H1 (cell line): ENCODE data around the gene TTC32.

Experiments used
- BRCA1 ChIP-seq: IDR thresholded peaks from 2 replicates; pipeline ENCODE4 v1.6.1; 2012; ENCODE audit warnings: low read depth, low read length, improper control_type of control experiment
- CTCF ChIP-seq, 3 experiments: IDR thresholded peaks; 1 replicate in 2 of 3; 2 replicates in 1 of 3; pipeline versions ENCODE4 v1.5.1 to v1.6.1; 2011; ENCODE audit warnings: low read length in 3 of 3, mild to moderate bottlenecking in 3 of 3, inconsistent platforms in 2 of 3, low read depth in 1 of 3, moderate library complexity in 1 of 3; ENCODE audit not compliant: insufficient read depth in 1 of 3; ENCODE audit errors: control extremely low read depth in 1 of 3
- EP300 ChIP-seq, 2 experiments: IDR thresholded peaks; 1 replicate in 1 of 2; 2 replicates in 1 of 2; pipeline ENCODE4 v1.6.1; 2011 to 2012; ENCODE audit warnings: low read depth in 2 of 2, low read length in 2 of 2, mild to moderate bottlenecking in 2 of 2, borderline replicate concordance in 1 of 2, inconsistent platforms in 1 of 2, moderate library complexity in 1 of 2
- JUND ChIP-seq: IDR thresholded peaks from 2 replicates; pipeline ENCODE4 v1.6.1; 2011; ENCODE audit warnings: mild to moderate bottlenecking, improper control_type of control experiment, low read length
- POLR2A ChIP-seq, 2 experiments: IDR thresholded peaks; 1 replicate in 1 of 2; 2 replicates in 1 of 2; pipeline ENCODE4 v1.6.1; 2011; ENCODE audit warnings: low read depth in 2 of 2, low read length in 2 of 2, mild to moderate bottlenecking in 2 of 2; ENCODE audit errors: control extremely low read depth in 1 of 2
- POLR2AphosphoS5 ChIP-seq: IDR thresholded peaks from 2 replicates; pipeline ENCODE4 v1.6.1; 2011; ENCODE audit warnings: low read depth, low read length
- RAD21 ChIP-seq, 2 experiments: IDR thresholded peaks in 1 of 2; conservative IDR thresholded peaks in 1 of 2; 2 replicates each; pipeline ENCODE4 v1.6.1; 2011; ENCODE audit warnings: low read depth in 2 of 2, low read length in 2 of 2, improper control_type of control experiment in 1 of 2, inconsistent platforms in 1 of 2, mild to moderate bottlenecking in 1 of 2, moderate library complexity in 1 of 2
- RFX5 ChIP-seq: IDR thresholded peaks from 2 replicates; pipeline ENCODE4 v1.6.1; 2011; ENCODE audit warnings: low read depth, low read length, improper control_type of control experiment, borderline replicate concordance
- SP1 ChIP-seq: IDR thresholded peaks from 2 replicates; pipeline ENCODE4 v1.6.1; 2011; ENCODE audit warnings: low read depth, low read length
- USF2 ChIP-seq: IDR thresholded peaks from 2 replicates; pipeline ENCODE4 v1.6.1; 2011; ENCODE audit warnings: low read length, improper control_type of control experiment
- YY1 ChIP-seq: IDR thresholded peaks from 2 replicates; pipeline ENCODE4 v1.6.1; 2011; ENCODE audit warnings: low read depth, mild to moderate bottlenecking, low read length
- ZNF274 ChIP-seq: IDR thresholded peaks from 2 replicates; pipeline ENCODE4 v1.7.0; 2012; ENCODE audit warnings: low read length, borderline replicate concordance; ENCODE audit errors: extremely low read depth

- TF ChIP-seq CTCF (IDR thresholded peaks at IDR 0.05; ENCODE audit: control extremely low read depth in 1 of 3, insufficient read depth in 1 of 3, low read depth in 1 of 3, low read length in 3 of 3) (no peak), RFX5 (no peak), BRCA1 (no peak), POLR2AphosphoS5 (no peak), ZNF274 (no peak), JUND (no peak), EP300 (IDR thresholded peaks at IDR 0.05; ENCODE audit: borderline replicate concordance in 1 of 2, low read depth in 2 of 2, low read length in 2 of 2) (no peak), USF2 (no peak), POLR2A (IDR thresholded peaks at IDR 0.05; ENCODE audit: control extremely low read depth in 1 of 2, low read depth in 2 of 2, low read length in 2 of 2) (no peak), YY1 (no peak), RAD21 (IDR thresholded peaks at IDR 0.05 in 1 of 2, conservative IDR thresholded peaks at IDR 0.05 in 1 of 2; ENCODE audit: low read depth in 2 of 2, low read length in 2 of 2) (no peak), SP1 (no peak)
Observed at GRCh38 chr2:19854596-19855541, 46.9 kb downstream of the TTC32 start.
